ENCODE results near the gene PDE4A. TPM values are rescaled to one million over a fixed set of nuclear protein-coding genes. Genes with fewer than 3 reads are reported as not detected.
"Not testable (repeated sequence)": the region's sequence is repeated elsewhere in the genome, so short reads cannot be mapped to it uniquely, and the experiment has no call there.

The PDE4A gene
- total and polyA plus RNA-seq, 2 experiments from 2014 or later: 2.8 to 4.3 TPM

GRCh38 chr19:10460714-10461046, 40.3 kb downstream of the PDE4A start:
- no peaks in the 10 kb centered on the region for H4K20me1 ChIP-seq (ENCODE audit: insufficient read depth, poor library complexity, severe bottlenecking)
- TF ChIP-seq EZH2phosphoT487 (IDR thresholded peaks at IDR 0.05; ENCODE audit: low read depth, severe bottlenecking, unreplicated experiment) (no peak), EZH2 (IDR thresholded peaks at IDR 0.05; ENCODE audit: borderline replicate concordance) (no peak), CTCF (IDR thresholded peaks at IDR 0.05; ENCODE audit: poor library complexity) (no peak)
- no peak overlapping the region for H2AFZ ChIP-seq
- DNase-seq (ENCODE audit: low spot score): no peak
- H3K27ac ChIP-seq: no peak overlapping the region
- peak overlapping the region; percentile 57 for H3K4me2 ChIP-seq
- no peaks in the 10 kb centered on the region for H3K9me2 ChIP-seq (replicated peaks; ENCODE audit: insufficient read depth)
- H3K9me3 ChIP-seq (ENCODE audit: low read depth): no peaks in the 10 kb centered on the region
- H3K27me3 ChIP-seq: no peaks in the 10 kb centered on the region
- 49% methylated on average over 8 of the region's 8 CpGs for WGBS (ENCODE audit: low lambda C conversion rate, missing lambda C conversion rate)
- no peaks in the 10 kb centered on the region for H3K79me2 ChIP-seq
- H3K4me3 ChIP-seq: no peak overlapping the region
- peaks cover 5% of the 10 kb centered on the region for H3K4me1 ChIP-seq (ENCODE audit: insufficient read depth)
- H3K36me3 ChIP-seq (replicated peaks; ENCODE audit: insufficient read depth, low read depth): no peaks in the 10 kb centered on the region

- Histone ChIP-seq H3K27me3 (no peaks in the 10 kb centered on the region), H3K79me2 (no peaks in the 10 kb centered on the region), H4K20me1 (ENCODE audit: insufficient read depth, poor library complexity, severe bottlenecking) (no peaks in the 10 kb centered on the region), H3K36me3 (replicated peaks; ENCODE audit: insufficient read depth, low read depth) (no peaks in the 10 kb centered on the region), H3K9me3 (ENCODE audit: low read depth) (no peaks in the 10 kb centered on the region), H3K9me2 (replicated peaks; ENCODE audit: insufficient read depth) (no peaks in the 10 kb centered on the region), H3K4me2 (peak overlapping the region; percentile 86), H3K4me1 (ENCODE audit: insufficient read depth) (peaks cover 5% of the 10 kb centered on the region), H2AFZ (peak overlapping the region; percentile 47), H3K27ac (no peak overlapping the region), H3K4me3 (no peak overlapping the region)
- DNase-seq (ENCODE audit: low spot score): peak; percentile 96
- TF ChIP-seq EZH2 (IDR thresholded peaks at IDR 0.05; ENCODE audit: borderline replicate concordance) (no peak), EZH2phosphoT487 (IDR thresholded peaks at IDR 0.05; ENCODE audit: low read depth, severe bottlenecking, unreplicated experiment) (no peak), CTCF (IDR thresholded peaks at IDR 0.05; ENCODE audit: poor library complexity) (no peak)
- WGBS (ENCODE audit: low lambda C conversion rate, missing lambda C conversion rate): 8% methylated on average over 28 of the region's 45 CpGs
Observed at GRCh38 chr19:10461047-10461949, 41.0 kb downstream of the PDE4A start.

- DNase-seq (ENCODE audit: low spot score); H2AFZ ChIP-seq; H3K79me2 ChIP-seq; H3K36me3 ChIP-seq (replicated peaks; ENCODE audit: insufficient read depth, low read depth); H3K4me3 ChIP-seq; H4K20me1 ChIP-seq (ENCODE audit: insufficient read depth, poor library complexity, severe bottlenecking); H3K4me1 ChIP-seq (ENCODE audit: insufficient read depth); H3K27ac ChIP-seq; H3K9me3 ChIP-seq (ENCODE audit: low read depth); H3K9me2 ChIP-seq (replicated peaks; ENCODE audit: insufficient read depth); H3K27me3 ChIP-seq: not testable (repeated sequence)
- peak overlapping the region; percentile 86 for H3K4me2 ChIP-seq
- 98% methylated on average over 5 of the region's 15 CpGs for WGBS (ENCODE audit: low lambda C conversion rate, missing lambda C conversion rate)
Observed at GRCh38 chr19:10462042-10462441, 41.7 kb downstream of the PDE4A start.

GRCh38 chr19:10462557-10462956, 42.2 kb downstream of the PDE4A start:
- no peak for DNase-seq (ENCODE audit: low spot score)
- Histone ChIP-seq H3K4me1 (ENCODE audit: insufficient read depth) (peaks cover 5% of the 10 kb centered on the region), H4K20me1 (ENCODE audit: insufficient read depth, poor library complexity, severe bottlenecking) (no peaks in the 10 kb centered on the region), H3K27me3 (no peaks in the 10 kb centered on the region), H3K36me3 (replicated peaks; ENCODE audit: insufficient read depth, low read depth) (no peaks in the 10 kb centered on the region), H3K4me3 (no peak overlapping the region), H3K27ac (no peak overlapping the region), H2AFZ (no peak overlapping the region), H3K79me2 (no peaks in the 10 kb centered on the region), H3K9me2 (replicated peaks; ENCODE audit: insufficient read depth) (no peaks in the 10 kb centered on the region), H3K4me2 (no peak overlapping the region), H3K9me3 (ENCODE audit: low read depth) (no peaks in the 10 kb centered on the region)
- TF ChIP-seq EZH2phosphoT487 (IDR thresholded peaks at IDR 0.05; ENCODE audit: low read depth, severe bottlenecking, unreplicated experiment) (no peak), EZH2 (IDR thresholded peaks at IDR 0.05; ENCODE audit: borderline replicate concordance) (no peak), CTCF (IDR thresholded peaks at IDR 0.05; ENCODE audit: poor library complexity) (no peak)
- WGBS (ENCODE audit: low lambda C conversion rate, missing lambda C conversion rate): 88% methylated on average over 4 of the region's 4 CpGs
